GM12875 (cell line): ENCODE measurements around the gene KLF7.

Experiments used
- H3K4me3 ChIP-seq: one replicate; pipeline ENCODE4 v1.5.1; 2011; ENCODE audit warnings: low read depth, low read length, control low read depth
- TF ChIP-seq, protein P1 (sequence below): IDR thresholded peaks from 2 replicates; pipeline ENCODE4 v1.5.1; 2011; ENCODE audit warnings: low read depth, mild to moderate bottlenecking, control low read depth, inconsistent platforms, low read length, moderate library complexity, borderline replicate concordance; ENCODE audit not compliant: insufficient read depth

The KLF7 gene

DNA sequence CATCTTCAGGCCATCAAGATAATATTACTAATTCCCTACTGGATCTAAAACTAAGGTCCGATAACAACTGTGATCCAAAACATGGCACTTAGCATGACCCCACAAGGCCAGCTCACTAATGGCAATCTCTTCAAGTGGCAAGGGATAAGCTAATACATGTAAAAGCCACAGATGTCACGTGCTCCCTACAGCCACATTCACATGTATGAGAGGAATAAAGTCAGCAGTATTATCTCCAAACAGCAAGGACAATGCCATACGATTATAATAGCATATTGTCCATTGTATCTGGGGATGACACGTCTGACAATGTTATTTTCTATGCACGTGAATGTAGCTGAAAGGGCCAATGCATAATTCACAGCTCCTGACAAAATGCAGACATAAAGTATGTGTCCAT, 56.0 kb downstream of the KLF7 start:
- TF ChIP-seq, protein P1, sequence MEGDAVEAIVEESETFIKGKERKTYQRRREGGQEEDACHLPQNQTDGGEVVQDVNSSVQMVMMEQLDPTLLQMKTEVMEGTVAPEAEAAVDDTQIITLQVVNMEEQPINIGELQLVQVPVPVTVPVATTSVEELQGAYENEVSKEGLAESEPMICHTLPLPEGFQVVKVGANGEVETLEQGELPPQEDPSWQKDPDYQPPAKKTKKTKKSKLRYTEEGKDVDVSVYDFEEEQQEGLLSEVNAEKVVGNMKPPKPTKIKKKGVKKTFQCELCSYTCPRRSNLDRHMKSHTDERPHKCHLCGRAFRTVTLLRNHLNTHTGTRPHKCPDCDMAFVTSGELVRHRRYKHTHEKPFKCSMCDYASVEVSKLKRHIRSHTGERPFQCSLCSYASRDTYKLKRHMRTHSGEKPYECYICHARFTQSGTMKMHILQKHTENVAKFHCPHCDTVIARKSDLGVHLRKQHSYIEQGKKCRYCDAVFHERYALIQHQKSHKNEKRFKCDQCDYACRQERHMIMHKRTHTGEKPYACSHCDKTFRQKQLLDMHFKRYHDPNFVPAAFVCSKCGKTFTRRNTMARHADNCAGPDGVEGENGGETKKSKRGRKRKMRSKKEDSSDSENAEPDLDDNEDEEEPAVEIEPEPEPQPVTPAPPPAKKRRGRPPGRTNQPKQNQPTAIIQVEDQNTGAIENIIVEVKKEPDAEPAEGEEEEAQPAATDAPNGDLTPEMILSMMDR = no peak
- H3K4me3 ChIP-seq = no peak overlapping the region

DNA sequence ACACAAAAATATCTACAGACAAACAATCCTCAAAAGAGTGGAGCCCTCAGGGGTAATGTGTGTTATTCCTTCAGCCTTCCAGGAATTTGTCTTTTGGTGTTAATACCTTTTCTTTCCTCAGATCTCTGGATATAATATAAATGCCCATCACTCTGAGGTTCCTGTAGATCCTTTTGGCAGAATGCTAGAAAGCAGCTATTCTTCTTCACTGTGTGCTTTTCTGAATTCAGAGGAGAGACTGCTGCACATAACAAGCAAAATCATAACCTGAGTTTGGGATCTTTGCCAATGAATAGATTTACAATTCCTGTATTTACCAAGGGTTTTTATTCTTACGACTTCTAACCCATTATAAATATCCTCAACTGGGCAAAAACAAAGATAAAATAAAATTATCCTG, 57.3 kb downstream of the KLF7 start:
- TF ChIP-seq, protein P1 = no peak
- no peak overlapping the region for H3K4me3 ChIP-seq

DNA sequence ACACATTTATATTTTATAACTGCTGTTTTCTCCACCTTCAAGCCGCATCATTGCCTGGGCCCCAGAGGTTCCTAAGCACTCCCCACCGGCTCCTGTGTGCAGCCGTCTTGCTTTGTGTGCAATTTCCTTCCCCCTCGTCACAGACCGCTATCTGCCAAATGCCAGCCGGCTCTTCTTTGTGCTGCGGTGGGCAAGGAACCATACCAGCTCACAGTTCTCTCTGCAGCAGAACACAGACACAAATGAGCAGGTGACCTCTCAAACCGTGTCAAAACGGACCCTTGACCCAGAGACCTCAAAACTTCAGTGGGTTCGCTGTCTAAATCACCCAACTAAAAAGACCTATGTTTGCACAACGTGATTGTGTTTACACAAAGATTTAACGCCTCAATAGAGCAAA, 58.2 kb downstream of the KLF7 start:
- H3K4me3 ChIP-seq = no peak overlapping the region
- TF ChIP-seq, protein P1 = no peak

DNA sequence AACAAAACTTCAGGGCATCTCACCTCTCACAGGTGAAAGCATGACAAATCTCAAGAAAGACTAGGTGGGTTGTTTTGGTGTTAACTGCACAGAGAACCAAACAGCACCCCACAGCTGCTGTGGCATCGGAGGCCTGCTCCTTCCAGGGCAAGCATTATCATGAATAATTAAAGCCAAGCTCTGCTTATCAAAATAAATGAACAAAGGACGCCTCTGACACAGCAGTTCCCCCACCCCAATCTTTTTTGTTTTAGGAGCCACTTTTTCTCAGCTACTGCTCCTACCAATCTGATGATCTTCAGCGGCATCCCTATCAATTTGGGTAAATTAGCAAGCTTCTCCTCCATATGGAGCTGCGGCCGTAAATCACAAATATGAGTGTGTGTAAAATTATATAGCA, 58.6 kb downstream of the KLF7 start:
- TF ChIP-seq, protein P1 = no peak
- no peak overlapping the region for H3K4me3 ChIP-seq

DNA sequence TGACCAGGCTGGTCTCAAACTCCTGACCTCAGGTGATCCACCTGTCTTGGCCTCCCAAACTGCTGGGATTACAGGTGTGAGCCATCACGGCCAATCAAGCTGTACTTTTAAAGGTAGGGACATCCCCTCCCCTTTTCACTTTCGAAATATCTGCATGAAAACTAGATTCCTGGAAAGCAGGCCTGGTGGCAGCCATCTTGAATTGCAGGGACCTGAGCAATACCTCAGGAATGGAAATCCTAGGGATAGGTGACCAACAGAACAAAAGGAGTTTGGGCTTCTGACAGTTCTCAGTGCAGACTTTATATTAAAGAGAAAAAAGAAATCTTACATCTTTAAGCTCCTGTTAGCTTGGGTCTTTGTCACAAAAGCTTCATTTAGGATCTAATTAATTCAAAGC, 62.6 kb downstream of the KLF7 start:
- TF ChIP-seq, protein P1 = no peak
- no peak overlapping the region for H3K4me3 ChIP-seq

DNA sequence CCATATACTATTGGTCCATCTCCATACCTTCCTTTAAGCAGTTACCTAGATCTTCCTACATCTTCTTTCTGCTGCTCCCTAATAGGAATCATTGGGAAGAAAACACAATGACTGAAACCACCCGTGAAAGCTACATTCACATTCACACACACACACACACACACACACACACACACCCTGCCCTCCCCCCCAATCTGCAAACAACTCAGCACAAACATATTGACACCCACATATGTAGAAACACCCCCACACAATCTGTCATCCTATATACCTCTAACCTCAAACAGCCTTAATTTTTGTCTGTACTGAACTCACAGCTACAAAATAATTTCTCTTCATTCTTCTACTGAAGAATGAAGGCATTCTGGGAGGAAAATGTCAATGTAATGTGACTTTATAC, 63.8 kb downstream of the KLF7 start:
- TF ChIP-seq, protein P1 = no peak
- H3K4me3 ChIP-seq = no peak overlapping the region

DNA sequence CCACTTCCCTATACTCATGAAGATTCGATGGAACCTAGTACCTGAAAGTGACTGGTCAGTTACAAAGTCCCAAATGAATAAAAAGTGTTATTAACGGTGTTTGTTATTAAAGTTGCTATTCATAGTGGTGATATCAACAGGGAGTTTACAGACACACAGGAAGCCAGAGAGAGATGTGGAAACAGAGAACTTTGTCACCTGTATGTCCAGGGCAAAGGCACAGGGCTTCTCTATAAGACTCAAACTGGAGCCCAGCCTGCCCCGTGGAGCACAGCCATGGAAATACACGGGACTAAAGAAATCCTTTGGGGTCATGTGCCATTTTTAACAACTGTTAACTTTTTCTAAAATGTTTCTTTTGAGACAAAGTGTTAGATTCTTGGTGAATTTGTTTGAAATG, 68.5 kb downstream of the KLF7 start:
- TF ChIP-seq, protein P1 = no peak
- no peak overlapping the region for H3K4me3 ChIP-seq
